Endothelial cell (in vitro differentiated cells): Measurements from ENCODE around the gene DNAH17. TPM values are rescaled to one million over a fixed set of nuclear protein-coding genes. Genes with fewer than 3 reads are reported as not detected.

Experiments
- DNase-seq: peaks from one replicate; pipeline ENCODE4 v3.0.0; 2021; ENCODE audit warnings: low spot score
- H3K27ac Mint-ChIP-seq: one replicate; pipeline ENCODE4 v1.8.0; 2021; ENCODE audit warnings: mixed read lengths, inconsistent platforms; ENCODE audit not compliant: unreplicated experiment
- H3K27me3 Mint-ChIP-seq: one replicate; pipeline ENCODE4 v1.8.0; 2021; ENCODE audit warnings: mild to moderate bottlenecking, moderate library complexity, mixed read lengths, inconsistent platforms; ENCODE audit not compliant: unreplicated experiment
- H3K36me3 Mint-ChIP-seq: one replicate; pipeline ENCODE4 v1.8.0; 2021; ENCODE audit warnings: mild to moderate bottlenecking, low read depth, mixed read lengths, inconsistent platforms; ENCODE audit not compliant: unreplicated experiment
- H3K4me1 Mint-ChIP-seq: one replicate; pipeline ENCODE4 v1.8.0; 2021; ENCODE audit warnings: mild to moderate bottlenecking, mixed read lengths, inconsistent platforms; ENCODE audit not compliant: unreplicated experiment
- H3K4me3 Mint-ChIP-seq: one replicate; pipeline ENCODE4 v1.8.0; 2021; ENCODE audit warnings: mild to moderate bottlenecking, mixed read lengths, inconsistent platforms; ENCODE audit not compliant: unreplicated experiment
- H3K9me3 Mint-ChIP-seq: one replicate; pipeline ENCODE4 v1.8.0; 2021; ENCODE audit warnings: mixed read lengths, inconsistent platforms; ENCODE audit not compliant: unreplicated experiment
- CTCF ChIP-seq: fragments of 200-600 bp; sonication (generic); IDR thresholded peaks from one replicate; pipeline ENCODE4 v1.5.0; 2021; ENCODE audit warnings: antibody characterized with exemption; ENCODE audit not compliant: unreplicated experiment
- total RNA-seq: library from RNA; stranded (reverse); fragmentation: NEBNext Ultra II Directional; extraction: Animal tissue kit (Norgen Biotek cat#: 25700); gene quantifications from one replicate; pipeline ENCODE4 v1.2.1, GENCODE V29; 2021; ENCODE audit not compliant: unreplicated experiment

DNAH17 gene
- total RNA-seq, 1 donor from 2014 or later: 1.0 TPM

DNA sequence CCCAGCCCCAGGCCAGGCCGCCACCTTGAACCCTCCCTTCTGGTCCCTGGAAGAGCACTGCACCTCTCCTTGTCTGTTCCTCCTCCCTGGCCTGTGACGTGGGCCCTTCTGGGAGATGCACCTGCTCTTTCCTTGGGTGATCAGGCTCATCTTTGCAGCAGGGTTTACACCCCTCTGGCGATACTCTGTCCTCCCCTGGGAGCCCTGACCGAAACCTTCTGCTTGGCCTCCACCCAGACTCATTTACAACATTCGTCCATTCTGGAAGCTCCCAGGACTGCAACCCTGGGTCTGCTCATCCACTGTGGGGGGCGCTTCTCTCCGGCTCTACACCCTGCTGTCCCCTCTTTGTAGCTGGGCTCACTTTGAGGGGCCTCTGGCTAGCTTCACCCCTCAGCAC, 125.4 kb downstream of the DNAH17 start:
- Mint-ChIP-seq H3K4me3 (no peak overlapping the region), H3K36me3 (no peaks in the 10 kb centered on the region), H3K27ac (no peak overlapping the region), H3K4me1 (peaks cover 13% of the 10 kb centered on the region), H3K9me3 (no peaks in the 10 kb centered on the region), H3K27me3 (peaks cover 7% of the 10 kb centered on the region)
- DNase-seq: no peak
- no peak for TF ChIP-seq CTCF

GRCh38 chr17:78450696-78451345, 126.4 kb downstream of the DNAH17 start:
- H3K27me3 Mint-ChIP-seq: peaks cover 4% of the 10 kb centered on the region
- no peak overlapping the region for H3K27ac Mint-ChIP-seq
- H3K9me3 Mint-ChIP-seq: no peaks in the 10 kb centered on the region
- no peaks in the 10 kb centered on the region for H3K36me3 Mint-ChIP-seq
- no peak for TF ChIP-seq CTCF
- H3K4me3 Mint-ChIP-seq: no peak overlapping the region
- peaks cover 13% of the 10 kb centered on the region for H3K4me1 Mint-ChIP-seq
- no peak for DNase-seq

DNA sequence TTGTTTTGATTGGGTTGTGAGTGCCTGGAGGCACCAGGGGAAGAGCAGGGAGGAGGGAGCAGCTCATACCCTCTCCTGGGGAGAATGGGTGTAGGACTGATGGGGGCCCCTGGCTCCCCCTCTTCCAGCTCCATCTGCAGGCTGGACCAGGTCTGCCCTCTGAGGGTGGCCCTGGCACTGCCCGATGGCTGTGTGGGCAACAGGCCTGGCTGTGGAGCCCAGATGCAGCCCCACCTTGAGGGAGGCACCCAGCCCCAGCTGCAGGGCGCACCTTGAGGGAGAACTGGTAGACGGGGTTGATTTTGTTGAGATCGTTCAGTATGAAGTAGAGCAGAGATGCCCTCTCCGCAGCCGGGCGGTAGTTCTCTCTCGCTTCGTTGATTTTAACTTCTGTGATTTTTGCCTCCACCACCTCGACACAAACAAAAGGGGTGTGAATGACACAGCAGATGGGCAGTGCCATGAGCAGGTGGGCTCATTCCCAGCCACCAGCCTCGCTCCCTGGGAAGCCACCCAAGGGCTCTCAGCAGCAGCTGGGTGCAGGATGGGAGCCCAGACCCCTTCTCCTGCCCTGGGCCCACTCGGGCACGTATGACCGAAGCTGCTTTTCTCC, 127.1 kb downstream of the DNAH17 start:
- H3K36me3 Mint-ChIP-seq: no peaks in the 10 kb centered on the region
- peaks cover 4% of the 10 kb centered on the region for H3K27me3 Mint-ChIP-seq
- H3K4me3 Mint-ChIP-seq: no peak overlapping the region
- DNase-seq: no peak
- H3K27ac Mint-ChIP-seq: no peak overlapping the region
- peaks cover 13% of the 10 kb centered on the region for H3K4me1 Mint-ChIP-seq
- no peaks in the 10 kb centered on the region for H3K9me3 Mint-ChIP-seq
- no peak for TF ChIP-seq CTCF

- peaks cover 4% of the 10 kb centered on the region for H3K27me3 Mint-ChIP-seq
- no peak overlapping the region for H3K4me3 Mint-ChIP-seq
- TF ChIP-seq CTCF: no peak
- H3K4me1 Mint-ChIP-seq: peaks cover 13% of the 10 kb centered on the region
- no peaks in the 10 kb centered on the region for H3K36me3 Mint-ChIP-seq
- no peaks in the 10 kb centered on the region for H3K9me3 Mint-ChIP-seq
- DNase-seq: no peak
- H3K27ac Mint-ChIP-seq: no peak overlapping the region
Measured at GRCh38 chr17:78448356-78448993, 128.7 kb downstream of the DNAH17 start.

DNA sequence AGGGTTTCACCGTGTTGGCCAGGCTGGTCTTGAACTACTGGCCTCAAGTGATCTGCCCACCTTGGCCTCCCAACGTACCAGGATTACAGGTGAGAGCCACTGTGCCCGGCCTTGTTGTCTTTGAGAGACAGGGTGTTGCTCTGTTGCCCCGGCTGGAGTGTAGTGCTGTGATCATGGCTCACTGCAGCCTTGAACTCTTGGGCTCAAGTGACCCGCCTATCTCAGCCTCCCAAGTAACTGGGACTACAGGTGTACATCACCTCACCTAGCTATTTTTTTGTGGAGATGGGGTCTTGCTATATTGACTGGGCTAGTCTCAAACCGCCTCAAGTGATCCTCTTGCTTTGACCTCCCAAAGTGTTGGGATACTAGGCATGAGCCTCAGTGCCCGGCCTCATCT, 130.4 kb downstream of the DNAH17 start:
- Mint-ChIP-seq H3K27me3 (peaks cover 4% of the 10 kb centered on the region), H3K4me1 (peaks cover 11% of the 10 kb centered on the region), H3K27ac (no peak overlapping the region), H3K9me3 (no peaks in the 10 kb centered on the region), H3K36me3 (no peaks in the 10 kb centered on the region), H3K4me3 (no peak overlapping the region)
- no peak for TF ChIP-seq CTCF
- DNase-seq: no peak
